K562 treated with DMSO at 1 percent for 24 hours (cell line): ENCODE data around the gene EIF4E3. TPM values are rescaled to one million over a fixed set of nuclear protein-coding genes. Genes with fewer than 3 reads are reported as not detected.

Experiments
- total RNA-seq: library from RNA; unstranded; fragments of 300-600 nt; gene quantifications from 2 replicates; pipeline ENCODE4 v1.2.3, GENCODE V29; 2022; ENCODE audit warnings: low read depth; ENCODE audit not compliant: insufficient read depth

Gene EIF4E3
- total RNA-seq = 1.9 and 3.2 TPM in 2 replicates

GRCh38 chr3:71725271-71725991 lies at the start of gene EIF4E3:
Gene EIF4E3 (minus strand): TSS chr3:71725402. CDS start chr3:71725367, 35 bp downstream.

GRCh38 chr3:71753701-71754609 lies 28.8 kb upstream of the EIF4E3 start, which contains the start of gene GPR27:
Gene GPR27 (plus strand): TSS chr3:71753855. CDS start chr3:71754050, 195 bp downstream.

Other genes with a start within 250 kb of the EIF4E3 start
- 11.2 and 11.6 TPM in 2 replicates for gene FOXP1, start 141.7 kb downstream of the EIF4E3 start, total RNA-seq
- not detected in 2 replicates for gene GPR27, start 28.5 kb upstream of the EIF4E3 start, total RNA-seq
- gene PROK2, start 59.7 kb upstream of the EIF4E3 start, total RNA-seq = not detected in 2 replicates